ENCODE measurements around the gene LAIR1. TPM values are rescaled to one million over a fixed set of nuclear protein-coding genes. Genes with fewer than 3 reads are reported as not detected.

LAIR1 gene
- total RNA-seq, 2 experiments from 2014 or later, result 4.3 TPM; not detected in 1

DNA sequence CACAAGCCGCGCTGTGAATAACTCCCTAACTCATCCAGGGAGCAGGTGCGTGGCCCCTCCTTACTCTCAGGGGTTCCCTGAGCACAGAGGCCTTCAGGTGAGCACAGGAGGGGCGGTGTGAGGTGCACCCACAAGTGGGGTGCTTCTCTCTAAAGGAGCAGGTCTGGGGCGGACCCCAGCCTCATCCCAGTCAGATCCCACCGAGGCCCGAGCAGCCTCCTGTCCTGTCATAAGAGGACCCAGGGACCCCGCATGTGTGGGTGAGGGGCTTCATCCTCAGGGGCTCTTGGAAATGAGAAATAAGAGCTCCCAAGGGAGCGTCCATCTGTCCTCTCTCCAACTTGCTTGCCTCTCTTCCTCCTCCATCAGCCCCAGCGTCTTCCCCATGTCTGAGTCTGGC lies 48.8 kb downstream of the LAIR1 start:
- H3K36me3 ChIP-seq (ENCODE audit: insufficient read depth, low read length), result no peaks in the 10 kb centered on the region
- H3K4me1 ChIP-seq (ENCODE audit: insufficient read depth, low read length, poor library complexity, severe bottlenecking), result peaks cover 7% of the 10 kb centered on the region
- intact Hi-C loops (cut with micrococcal nuclease; ENCODE audit: unreplicated experiment), result no loop called here
- H2AFZ ChIP-seq (ENCODE audit: low read length), result no peak overlapping the region
- no peak for DNase-seq (ENCODE audit: low spot score)
- BruUV-seq (replicated peaks), result no TSS peak
- no peaks in the 10 kb centered on the region for H3K79me2 ChIP-seq (ENCODE audit: insufficient read depth, low read depth, low read length)
- H4K20me1 ChIP-seq (ENCODE audit: insufficient read depth, low read length), result no peaks in the 10 kb centered on the region
- no peaks in the 10 kb centered on the region for H3K9me2 ChIP-seq (ENCODE audit: insufficient read depth, low read length)
- POLR2A ChIA-PET, result no interaction called here
- CTCF ChIA-PET (ENCODE audit: unreplicated experiment), result no interaction called here
- no peak overlapping the region for H3K27ac ChIP-seq (ENCODE audit: low read depth, low read length, poor library complexity, severe bottlenecking)
- no peaks in the 10 kb centered on the region for H3K9me3 ChIP-seq (ENCODE audit: low read length)
- H3K4me3 ChIP-seq (ENCODE audit: low read depth, low read length, poor library complexity, severe bottlenecking), result no peak overlapping the region
- H3K4me2 ChIP-seq (ENCODE audit: low read length), result no peak overlapping the region
- TF ChIP-seq CTCF (conservative IDR thresholded peaks at IDR 0.05; ENCODE audit: low read length) (no peak), EZH2phosphoT487 (IDR thresholded peaks at IDR 0.05; ENCODE audit: borderline replicate concordance, low read depth, low read length) (no peak)

- Histone ChIP-seq H3K36me3 (ENCODE audit: insufficient read depth, low read length) (no peaks in the 10 kb centered on the region), H3K4me1 (ENCODE audit: insufficient read depth, low read length, poor library complexity, severe bottlenecking) (no peaks in the 10 kb centered on the region), H3K79me2 (ENCODE audit: insufficient read depth, low read depth, low read length) (no peaks in the 10 kb centered on the region), H2AFZ (ENCODE audit: low read length) (no peak within 1 kb of the TSS), H3K9me3 (ENCODE audit: low read length) (no peaks in the 10 kb centered on the region), H3K27ac (ENCODE audit: low read depth, low read length, poor library complexity, severe bottlenecking) (no peak within 1 kb of the TSS), H3K9me2 (ENCODE audit: insufficient read depth, low read length) (no peaks in the 10 kb centered on the region), H3K4me2 (ENCODE audit: low read length) (no peak within 1 kb of the TSS), H4K20me1 (ENCODE audit: insufficient read depth, low read length) (no peaks in the 10 kb centered on the region), H3K4me3 (ENCODE audit: low read depth, low read length, poor library complexity, severe bottlenecking) (no peak within 1 kb of the TSS)
- BruUV-seq (replicated peaks), result no TSS peak
- intact Hi-C loops (cut with micrococcal nuclease; ENCODE audit: unreplicated experiment), result no loop called here
- CTCF ChIA-PET (ENCODE audit: unreplicated experiment), result no interaction called here
- no peak for DNase-seq (ENCODE audit: low spot score)
- TF ChIP-seq EZH2phosphoT487 (IDR thresholded peaks at IDR 0.05; ENCODE audit: borderline replicate concordance, low read depth, low read length) (no peak), CTCF (conservative IDR thresholded peaks at IDR 0.05; ENCODE audit: low read length) (no peak)
- POLR2A ChIA-PET, result no interaction called here
These were observed 52.0 kb downstream of the LAIR1 start, which contains the start of gene LILRA5 for GRCh38 chr19:54312436-54313377. Gene LILRA5, minus strand, starts transcription at chr19:54313166. Its CDS starts 147 bp downstream, at chr19:54313019.

- no peak overlapping the region for H3K27ac ChIP-seq (ENCODE audit: low read depth, low read length, poor library complexity, severe bottlenecking)
- no TSS peak for BruUV-seq (replicated peaks)
- ChIA-PET POLR2A (no interaction called here), CTCF (ENCODE audit: unreplicated experiment) (no interaction called here)
- H4K20me1 ChIP-seq (ENCODE audit: insufficient read depth, low read length), result no peaks in the 10 kb centered on the region
- H3K9me2 ChIP-seq (ENCODE audit: insufficient read depth, low read length), result no peaks in the 10 kb centered on the region
- H3K4me2 ChIP-seq (ENCODE audit: low read length), result no peak overlapping the region
- H3K9me3 ChIP-seq (ENCODE audit: low read length), result no peaks in the 10 kb centered on the region
- no peak for DNase-seq (ENCODE audit: low spot score)
- no peak for TF ChIP-seq CTCF (conservative IDR thresholded peaks at IDR 0.05; ENCODE audit: low read length)
- no peak for TF ChIP-seq EZH2phosphoT487 (IDR thresholded peaks at IDR 0.05; ENCODE audit: borderline replicate concordance, low read depth, low read length)
- intact Hi-C loops (cut with micrococcal nuclease; ENCODE audit: unreplicated experiment), result no loop called here
- no peaks in the 10 kb centered on the region for H3K4me1 ChIP-seq (ENCODE audit: insufficient read depth, low read length, poor library complexity, severe bottlenecking)
- no peaks in the 10 kb centered on the region for H3K79me2 ChIP-seq (ENCODE audit: insufficient read depth, low read depth, low read length)
- no peak overlapping the region for H2AFZ ChIP-seq (ENCODE audit: low read length)
- H3K4me3 ChIP-seq (ENCODE audit: low read depth, low read length, poor library complexity, severe bottlenecking), result no peak overlapping the region
- no peaks in the 10 kb centered on the region for H3K36me3 ChIP-seq (ENCODE audit: insufficient read depth, low read length)
These were observed 52.7 kb downstream of the LAIR1 start for GRCh38 chr19:54312011-54312410.
